Central memory CD8-positive, alpha-beta T cell (primary cell): ENCODE data around the gene NMNAT1.

ENCODE experiments used
- ATAC-seq: fragments of 150-1000 bp; cut with Tn5 transposase; replicated peaks from 2 replicates; pipeline ENCODE4 v1.10.0; 2022; ENCODE audit warnings: mild to moderate bottlenecking, moderate FRiP score, moderate number of reproducible peaks; ENCODE audit not compliant: poor library complexity, severe bottlenecking; ENCODE audit errors: extremely low read depth
- DNase-seq, 2 donors: peaks; one replicate each; pipeline ENCODE4 v3.0.0; 2021; ENCODE audit warnings: low spot score in 2 of 2
- H3K27ac Mint-ChIP-seq: one replicate; pipeline ENCODE4 v1.8.0; 2022; ENCODE audit warnings: low read depth, mild to moderate bottlenecking, moderate library complexity, mixed read lengths
- H3K27me3 Mint-ChIP-seq: one replicate; pipeline ENCODE4 v1.8.0; 2022; ENCODE audit warnings: mixed read lengths
- H3K36me3 Mint-ChIP-seq: one replicate; pipeline ENCODE4 v1.8.0; 2022; ENCODE audit warnings: mild to moderate bottlenecking, moderate library complexity, mixed read lengths; ENCODE audit not compliant: insufficient read depth
- H3K4me1 Mint-ChIP-seq: one replicate; pipeline ENCODE4 v1.8.0; 2022; ENCODE audit warnings: mixed read lengths
- H3K4me3 Mint-ChIP-seq: one replicate; pipeline ENCODE4 v1.8.0; 2022; ENCODE audit warnings: mild to moderate bottlenecking, moderate library complexity, mixed read lengths
- H3K9me3 Mint-ChIP-seq: one replicate; pipeline ENCODE4 v1.8.0; 2022; ENCODE audit warnings: mixed read lengths

The NMNAT1 gene

GRCh38 chr1:9942939-9943788, at the start of gene NMNAT1, which contains the start of gene LZIC:
NMNAT1 (plus strand) TSS chr1:9943475; CDS start chr1:9972074, 28,599 bp downstream.
LZIC (minus strand) TSS chr1:9943391; CDS start chr1:9936619, 6,772 bp downstream.
- Mint-ChIP-seq H3K27ac (peak within 1 kb of the TSS; percentile 97), H3K36me3 (peaks cover 33% of the 10 kb centered on the region), H3K4me3 (peak within 1 kb of the TSS; percentile 96), H3K4me1 (peaks cover 22% of the 10 kb centered on the region), H3K27me3 (no peaks in the 10 kb centered on the region), H3K9me3 (no peaks in the 10 kb centered on the region)
- DNase-seq (peak; percentile 83), ATAC-seq (peak; percentile 95)

GRCh38 chr1:9894115-9894514, 49.2 kb upstream of the NMNAT1 start:
- Mint-ChIP-seq H3K4me3 (no peak overlapping the region), H3K9me3 (no peaks in the 10 kb centered on the region), H3K27me3 (no peaks in the 10 kb centered on the region), H3K4me1 (peaks cover 27% of the 10 kb centered on the region), H3K27ac (no peak overlapping the region), H3K36me3 (no peaks in the 10 kb centered on the region)
- no peak for ATAC-seq
- no peak for DNase-seq

- H3K9me3 Mint-ChIP-seq: no peaks in the 10 kb centered on the region
- peaks cover 29% of the 10 kb centered on the region for H3K4me1 Mint-ChIP-seq
- ATAC-seq: peak; percentile 28
- peak overlapping the region; percentile 55 for H3K27ac Mint-ChIP-seq
- DNase-seq: no peak
- H3K4me3 Mint-ChIP-seq: no peak overlapping the region
- no peaks in the 10 kb centered on the region for H3K36me3 Mint-ChIP-seq
- H3K27me3 Mint-ChIP-seq: no peaks in the 10 kb centered on the region
These were observed 42.9 kb upstream of the NMNAT1 start for GRCh38 chr1:9900142-9901043.

GRCh38 chr1:9901148-9902059, 41.9 kb upstream of the NMNAT1 start:
- H3K9me3 Mint-ChIP-seq: no peaks in the 10 kb centered on the region
- H3K4me1 Mint-ChIP-seq: peaks cover 37% of the 10 kb centered on the region
- no peaks in the 10 kb centered on the region for H3K36me3 Mint-ChIP-seq
- no peak for DNase-seq
- H3K27me3 Mint-ChIP-seq: no peaks in the 10 kb centered on the region
- H3K4me3 Mint-ChIP-seq: no peak overlapping the region
- peak overlapping the region; percentile 55 for H3K27ac Mint-ChIP-seq
- no peak for ATAC-seq

GRCh38 chr1:9902060-9902452, 41.2 kb upstream of the NMNAT1 start:
- H3K9me3 Mint-ChIP-seq: no peaks in the 10 kb centered on the region
- H3K27me3 Mint-ChIP-seq: no peaks in the 10 kb centered on the region
- no peak overlapping the region for H3K4me3 Mint-ChIP-seq
- ATAC-seq: no peak
- H3K4me1 Mint-ChIP-seq: peaks cover 43% of the 10 kb centered on the region
- no peaks in the 10 kb centered on the region for H3K36me3 Mint-ChIP-seq
- no peak overlapping the region for H3K27ac Mint-ChIP-seq
- no peak for DNase-seq

- H3K27ac Mint-ChIP-seq: no peak overlapping the region
- H3K4me3 Mint-ChIP-seq: no peak overlapping the region
- no peaks in the 10 kb centered on the region for H3K9me3 Mint-ChIP-seq
- DNase-seq (no peak), ATAC-seq (no peak)
- H3K4me1 Mint-ChIP-seq: peaks cover 56% of the 10 kb centered on the region
- no peaks in the 10 kb centered on the region for H3K27me3 Mint-ChIP-seq
- peaks cover 2% of the 10 kb centered on the region for H3K36me3 Mint-ChIP-seq
These were observed 39.3 kb upstream of the NMNAT1 start for GRCh38 chr1:9903801-9904527.

- no peak overlapping the region for H3K4me3 Mint-ChIP-seq
- H3K27ac Mint-ChIP-seq: no peak overlapping the region
- DNase-seq (no peak), ATAC-seq (no peak)
- H3K9me3 Mint-ChIP-seq: no peaks in the 10 kb centered on the region
- H3K4me1 Mint-ChIP-seq: peaks cover 63% of the 10 kb centered on the region
- H3K36me3 Mint-ChIP-seq: peaks cover 6% of the 10 kb centered on the region
- H3K27me3 Mint-ChIP-seq: no peaks in the 10 kb centered on the region
These were observed 38.7 kb upstream of the NMNAT1 start for GRCh38 chr1:9904596-9904995.

- Mint-ChIP-seq H3K27me3 (no peaks in the 10 kb centered on the region), H3K4me3 (no peak overlapping the region), H3K4me1 (peaks cover 64% of the 10 kb centered on the region), H3K9me3 (no peaks in the 10 kb centered on the region), H3K36me3 (peaks cover 7% of the 10 kb centered on the region), H3K27ac (no peak overlapping the region)
- no peak for ATAC-seq
- no peak for DNase-seq
These were observed 38.3 kb upstream of the NMNAT1 start for GRCh38 chr1:9905010-9905409.

- H3K36me3 Mint-ChIP-seq: peaks cover 9% of the 10 kb centered on the region
- no peaks in the 10 kb centered on the region for H3K27me3 Mint-ChIP-seq
- DNase-seq (no peak), ATAC-seq (no peak)
- H3K4me3 Mint-ChIP-seq: no peak overlapping the region
- H3K27ac Mint-ChIP-seq: no peak overlapping the region
- H3K9me3 Mint-ChIP-seq: no peaks in the 10 kb centered on the region
- peaks cover 63% of the 10 kb centered on the region for H3K4me1 Mint-ChIP-seq
These were observed 36.8 kb upstream of the NMNAT1 start for GRCh38 chr1:9906466-9906865.

GRCh38 chr1:9907441-9907840, 35.8 kb upstream of the NMNAT1 start:
- peaks cover 69% of the 10 kb centered on the region for H3K4me1 Mint-ChIP-seq
- H3K36me3 Mint-ChIP-seq: peaks cover 9% of the 10 kb centered on the region
- peak overlapping the region; percentile 67 for H3K27ac Mint-ChIP-seq

GRCh38 chr1:9908871-9909233, 34.4 kb upstream of the NMNAT1 start:
- no peak for ATAC-seq
- Mint-ChIP-seq H3K4me1 (peaks cover 63% of the 10 kb centered on the region), H3K27ac (peak overlapping the region; percentile 85), H3K4me3 (peak overlapping the region; percentile 96), H3K9me3 (no peaks in the 10 kb centered on the region), H3K27me3 (no peaks in the 10 kb centered on the region), H3K36me3 (peaks cover 9% of the 10 kb centered on the region)
- no peak for DNase-seq

More at GRCh38 chr1:9907441-9907840, 35.8 kb upstream of the NMNAT1 start:
- DNase-seq (no peak), ATAC-seq (no peak)
- no peak overlapping the region for H3K4me3 Mint-ChIP-seq
- no peaks in the 10 kb centered on the region for H3K27me3 Mint-ChIP-seq
- H3K9me3 Mint-ChIP-seq: no peaks in the 10 kb centered on the region
